ENCODE measurements around the gene CREB3L2. TPM values are rescaled to one million over a fixed set of nuclear protein-coding genes. Genes with fewer than 3 reads are reported as not detected.
A peak's percentile ranks its signal among the peaks of the same experiment; 100 is the strongest.

The CREB3L2 gene
- polyA plus RNA-seq, 1 of the 3 experiments (the other 2 are of a cell fraction) = 22.9 TPM

- no peak overlapping the region for H2AFZ ChIP-seq (ENCODE audit: low read depth)
- peaks cover 17% of the 10 kb centered on the region; the same call in 1 of the 2 replicates for H3K79me2 ChIP-seq (ENCODE audit: insufficient read depth)
- ChIA-PET CTCF (interaction anchor here (1.0 to 20.5 kb wide), 28 partner anchors 10 to 835 kb away, joined by 3 to 642 read pairs (median 10); partner anchors contain the start of gene CREB3L2), POLR2A (interaction anchor here (1.5 kb wide), 1 partner anchor 834 kb away, joined by 3 read pairs; no protein-coding TSS in a partner anchor)
- no peaks in the 10 kb centered on the region for H3K27me3 ChIP-seq (ENCODE audit: insufficient read depth)
- H3K9ac ChIP-seq = no peak overlapping the region
- no peaks in the 10 kb centered on the region; a peak in 1 of 4 replicates for H3K4me1 ChIP-seq (ENCODE audit: control insufficient read depth in 1 of 2, insufficient read depth in 2 of 2, low read depth in 1 of 2, low read length in 1 of 2)
- H3K4me3 ChIP-seq (ENCODE audit: low read depth in 2 of 2, low read length in 1 of 2) = no peak overlapping the region
- no peak for TF ChIP-seq IRF3 (IDR thresholded peaks at IDR 0.05; ENCODE audit: low read depth, low read length)
- TF ChIP-seq EP300 (IDR thresholded peaks at IDR 0.05; ENCODE audit: borderline replicate concordance in 1 of 2, low read depth in 1 of 2, low read length in 1 of 2) = no peak
- TF ChIP-seq PBX3 (IDR thresholded peaks at IDR 0.05) = no peak
- TF ChIP-seq REST (IDR thresholded peaks at IDR 0.05; ENCODE audit: low read depth, low read length) = no peak
- no peak for TF ChIP-seq RFX5 (IDR thresholded peaks at IDR 0.05; ENCODE audit: low read length)
- TF ChIP-seq, protein P1, sequence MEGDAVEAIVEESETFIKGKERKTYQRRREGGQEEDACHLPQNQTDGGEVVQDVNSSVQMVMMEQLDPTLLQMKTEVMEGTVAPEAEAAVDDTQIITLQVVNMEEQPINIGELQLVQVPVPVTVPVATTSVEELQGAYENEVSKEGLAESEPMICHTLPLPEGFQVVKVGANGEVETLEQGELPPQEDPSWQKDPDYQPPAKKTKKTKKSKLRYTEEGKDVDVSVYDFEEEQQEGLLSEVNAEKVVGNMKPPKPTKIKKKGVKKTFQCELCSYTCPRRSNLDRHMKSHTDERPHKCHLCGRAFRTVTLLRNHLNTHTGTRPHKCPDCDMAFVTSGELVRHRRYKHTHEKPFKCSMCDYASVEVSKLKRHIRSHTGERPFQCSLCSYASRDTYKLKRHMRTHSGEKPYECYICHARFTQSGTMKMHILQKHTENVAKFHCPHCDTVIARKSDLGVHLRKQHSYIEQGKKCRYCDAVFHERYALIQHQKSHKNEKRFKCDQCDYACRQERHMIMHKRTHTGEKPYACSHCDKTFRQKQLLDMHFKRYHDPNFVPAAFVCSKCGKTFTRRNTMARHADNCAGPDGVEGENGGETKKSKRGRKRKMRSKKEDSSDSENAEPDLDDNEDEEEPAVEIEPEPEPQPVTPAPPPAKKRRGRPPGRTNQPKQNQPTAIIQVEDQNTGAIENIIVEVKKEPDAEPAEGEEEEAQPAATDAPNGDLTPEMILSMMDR (IDR thresholded peaks at IDR 0.05) = no peak; the same call in 1 of the 2 replicates
- no peak for TF ChIP-seq MXI1 (IDR thresholded peaks at IDR 0.05; ENCODE audit: low read depth, low read length)
- no peak for TF ChIP-seq POLR2AphosphoS5 (IDR thresholded peaks at IDR 0.05; ENCODE audit: low read depth, low read length)
- no peak for TF ChIP-seq RCOR1 (IDR thresholded peaks at IDR 0.05; ENCODE audit: low read length)
- no peak for TF ChIP-seq EZH2phosphoT487 (IDR thresholded peaks at IDR 0.05; ENCODE audit: borderline replicate concordance, low read depth)
- no peak for TF ChIP-seq FOXJ3 (CRISPR knock-in tag; IDR thresholded peaks at IDR 0.05)
- TF ChIP-seq FOXM1 (IDR thresholded peaks at IDR 0.05; ENCODE audit: low read depth) = no peak
- TF ChIP-seq ELF1 (IDR thresholded peaks at IDR 0.05) = no peak
- H3K27ac ChIP-seq (ENCODE audit: low read depth in 2 of 2, low read length in 1 of 2) = no peak overlapping the region; a peak in 1 of 4 replicates
- 100% methylated on average over 1 of the region's 1 CpG for WGBS (ENCODE audit: low lambda C conversion rate)
- peaks cover 49 to 54% of the 10 kb centered on the region in 2 experiments for H3K36me3 ChIP-seq (replicated peaks in 1 of 2; ENCODE audit: control insufficient read depth in 1 of 2, insufficient read depth in 2 of 2, low read length in 1 of 2)
- no peaks in the 10 kb centered on the region for H3K9me2 ChIP-seq
- H4K20me1 ChIP-seq (ENCODE audit: insufficient read depth) = no peaks in the 10 kb centered on the region
- peak; percentile 26 for DNase-seq
- no peaks in the 10 kb centered on the region for H3K9me3 ChIP-seq
- H3F3A ChIP-seq (replicated peaks; ENCODE audit: insufficient read depth) = peaks cover 24% of the 10 kb centered on the region
- no peak overlapping the region for H3K4me2 ChIP-seq
These were observed 97.1 kb downstream of the CREB3L2 start for GRCh38 chr7:137904833-137905232.

All from SK-N-SH (cell line).